Loucy (cell line): ENCODE measurements around the gene MAK.
A peak's percentile ranks its signal among the peaks of the same experiment; 100 is the strongest.

Experiments used
- H2AFZ ChIP-seq: fragments of 200-600 bp; sonication (generic); 2 replicates; pipeline ENCODE4 v1.6.0; 2016; ENCODE audit warnings: antibody characterized with exemption, mild to moderate bottlenecking, low read length, moderate library complexity
- H3F3A ChIP-seq: fragments of 200-600 bp; 2 replicates; pipeline ENCODE4 v1.6.0; 2016; ENCODE audit warnings: antibody characterized with exemption, low read depth, mild to moderate bottlenecking
- H3K27me3 ChIP-seq: fragments of 200-600 bp; sonication (generic); 2 replicates; pipeline ENCODE4 v1.6.1; 2014; ENCODE audit warnings: low read length, mild to moderate bottlenecking; ENCODE audit not compliant: insufficient read depth, poor library complexity, severe bottlenecking
- H3K36me3 ChIP-seq: fragments of 200-600 bp; sonication (generic); 2 replicates; pipeline ENCODE4 v1.6.1; 2016; ENCODE audit warnings: low read length; ENCODE audit not compliant: insufficient read depth
- H3K4me1 ChIP-seq: fragments of 200-600 bp; sonication (generic); 2 replicates; pipeline ENCODE4 v1.5.1; 2014; ENCODE audit warnings: low read length, mild to moderate bottlenecking; ENCODE audit not compliant: insufficient read depth, poor library complexity, severe bottlenecking
- H3K4me2 ChIP-seq: fragments of 200-600 bp; sonication (generic); 2 replicates; pipeline ENCODE4 v1.6.0; 2014; ENCODE audit warnings: antibody characterized with exemption, low read length, low read depth, mild to moderate bottlenecking; ENCODE audit not compliant: poor library complexity, severe bottlenecking
- H3K4me3 ChIP-seq: fragments of 200-600 bp; sonication (generic); 2 replicates; pipeline ENCODE4 v1.5.1; 2014; ENCODE audit warnings: low read length, mild to moderate bottlenecking, mixed read lengths; ENCODE audit not compliant: poor library complexity, severe bottlenecking
- H3K79me2 ChIP-seq: fragments of 200-600 bp; sonication (generic); 2 replicates; pipeline ENCODE4 v1.6.1; 2014; ENCODE audit warnings: low read length; ENCODE audit not compliant: insufficient read depth
- H3K9ac ChIP-seq: fragments of 200-600 bp; sonication (generic); 2 replicates; pipeline ENCODE4 v1.6.0; 2014; ENCODE audit warnings: mild to moderate bottlenecking, low read depth, low read length, moderate library complexity; ENCODE audit not compliant: poor library complexity, severe bottlenecking
- H3K9me2 ChIP-seq: fragments of 200-600 bp; sonication (generic); replicated peaks from 2 replicates; pipeline ENCODE4 v1.6.1; 2016; ENCODE audit warnings: low read depth, low read length, mixed read lengths
- H3K9me3 ChIP-seq: fragments of 200-600 bp; sonication (generic); 2 replicates; pipeline ENCODE4 v1.6.1; 2014; ENCODE audit warnings: mild to moderate bottlenecking, antibody characterized with exemption, low read length, low read depth; ENCODE audit not compliant: insufficient read depth
- H4K20me1 ChIP-seq: fragments of 200-600 bp; sonication (generic); 2 replicates; pipeline ENCODE4 v1.6.0; 2014; ENCODE audit warnings: antibody characterized with exemption, low read length, mild to moderate bottlenecking; ENCODE audit not compliant: insufficient read depth, poor library complexity, severe bottlenecking
- CTCF ChIP-seq: fragments of 200-600 bp; sonication (generic); conservative IDR thresholded peaks from 2 replicates; pipeline ENCODE4 v1.5.1; 2014; ENCODE audit warnings: mild to moderate bottlenecking, antibody characterized with exemption, low read length
- EZH2phosphoT487 ChIP-seq: fragments of 200-600 bp; IDR thresholded peaks from 2 replicates; pipeline ENCODE4 v1.6.1; 2018; ENCODE audit warnings: antibody characterized with exemption, mild to moderate bottlenecking, moderate library complexity, borderline replicate concordance

MAK gene

DNA sequence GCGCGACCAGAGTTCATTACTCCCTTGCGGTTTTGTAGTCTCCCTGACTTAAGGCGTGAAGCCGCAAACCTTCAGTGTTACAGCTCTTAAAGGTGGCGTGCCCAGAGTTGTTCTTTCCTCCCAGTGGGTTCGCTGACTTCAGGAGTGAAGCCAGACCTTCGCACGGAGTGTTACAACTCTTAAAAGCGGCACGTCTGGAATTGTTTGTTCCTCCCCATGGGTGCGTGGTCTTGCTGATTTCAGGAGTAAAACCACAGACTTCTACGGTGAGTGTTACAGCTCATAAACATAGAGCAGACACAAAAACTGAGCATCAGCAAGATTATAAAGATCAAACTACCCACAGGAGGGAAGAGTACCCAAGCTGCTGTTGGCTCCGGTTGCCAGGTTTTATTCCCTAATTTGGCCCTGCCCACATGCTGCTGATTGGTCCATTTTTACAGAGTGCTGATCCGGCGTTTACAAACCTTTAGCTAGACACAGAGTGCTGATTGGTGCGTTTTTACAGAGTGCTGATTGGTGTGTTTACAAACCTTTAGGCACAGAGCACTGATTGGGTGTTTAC is 105.1 kb downstream of the MAK start:
- Histone ChIP-seq H3K4me2 (peak overlapping the region; percentile 84), H3K9me2 (no peaks in the 10 kb centered on the region), H3K9me3 (no peaks in the 10 kb centered on the region), H3K4me3 (peak overlapping the region; percentile 67), H3K9ac (peak overlapping the region; percentile 40), H2AFZ (peak overlapping the region; percentile 62), H3K4me1 (peaks cover 17% of the 10 kb centered on the region), H4K20me1 (no peaks in the 10 kb centered on the region), H3K27me3 (no peaks in the 10 kb centered on the region), H3F3A (peaks cover 11% of the 10 kb centered on the region; the same call in 1 of the 2 replicates), H3K36me3 (no peaks in the 10 kb centered on the region), H3K79me2 (no peaks in the 10 kb centered on the region)
- TF ChIP-seq CTCF: no peak
- no peak for TF ChIP-seq EZH2phosphoT487

DNA sequence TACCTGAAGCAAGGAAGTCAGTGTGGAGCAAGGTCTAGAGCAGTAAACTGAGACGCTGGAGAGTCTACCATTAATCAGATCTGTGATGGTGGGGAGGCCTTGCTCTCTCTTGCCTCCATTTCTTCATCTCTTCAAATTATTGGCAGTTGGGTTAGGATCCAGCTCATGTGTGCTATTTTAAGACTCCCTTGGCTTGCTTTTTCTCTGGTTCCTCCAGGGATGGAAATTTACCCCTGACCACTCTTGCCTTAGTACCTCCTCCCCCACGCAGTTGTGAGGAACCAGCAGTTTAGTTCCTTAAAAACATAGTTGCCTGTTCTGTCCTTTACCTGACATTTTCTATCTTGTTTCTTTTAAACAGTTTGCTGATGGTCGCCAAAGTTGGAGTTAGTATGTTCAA is 108.1 kb downstream of the MAK start:
- TF ChIP-seq CTCF (no peak), EZH2phosphoT487 (no peak)
- no peaks in the 10 kb centered on the region for H3K9me2 ChIP-seq
- H4K20me1 ChIP-seq: no peaks in the 10 kb centered on the region
- H2AFZ ChIP-seq: no peak overlapping the region
- H3K9me3 ChIP-seq: no peaks in the 10 kb centered on the region
- no peak overlapping the region for H3K9ac ChIP-seq
- no peak overlapping the region for H3K4me3 ChIP-seq
- H3K4me1 ChIP-seq: peaks cover 17% of the 10 kb centered on the region
- no peak overlapping the region for H3K4me2 ChIP-seq
- no peaks in the 10 kb centered on the region for H3K27me3 ChIP-seq
- H3K36me3 ChIP-seq: no peaks in the 10 kb centered on the region
- H3K79me2 ChIP-seq: peaks cover 6% of the 10 kb centered on the region
- H3F3A ChIP-seq: peaks cover 11% of the 10 kb centered on the region; the same call in 1 of the 2 replicates

- H3F3A ChIP-seq: no peaks in the 10 kb centered on the region
- H3K4me1 ChIP-seq: peaks cover 25% of the 10 kb centered on the region
- no peak overlapping the region for H2AFZ ChIP-seq
- no peak for TF ChIP-seq CTCF
- TF ChIP-seq EZH2phosphoT487: no peak
- H3K79me2 ChIP-seq: peaks cover 26% of the 10 kb centered on the region
- no peaks in the 10 kb centered on the region for H3K36me3 ChIP-seq
- H3K9me2 ChIP-seq: no peaks in the 10 kb centered on the region
- peak overlapping the region; percentile 90 for H3K4me2 ChIP-seq
- H3K9ac ChIP-seq: no peak overlapping the region
- no peak overlapping the region for H3K4me3 ChIP-seq
- no peaks in the 10 kb centered on the region for H3K27me3 ChIP-seq
- no peaks in the 10 kb centered on the region for H4K20me1 ChIP-seq
- no peaks in the 10 kb centered on the region for H3K9me3 ChIP-seq
Observed at GRCh38 chr6:10725716-10726115, 112.6 kb downstream of the MAK start.
